ENCODE measurements around the gene SMC5. TPM values are rescaled to one million over a fixed set of nuclear protein-coding genes. Genes with fewer than 3 reads are reported as not detected.

The SMC5 gene
- total and polyA plus RNA-seq, 2 of the 8 experiments (the other 6 are each of a cell fraction or from before 2014, with no cell fraction given) = 4.5 to 22.6 TPM

GRCh38 chr9:70318002-70318401 lies 59.2 kb downstream of the SMC5 start:
- H4K5ac ChIP-seq (ENCODE audit: insufficient read length, low read depth, low read length) = no peak overlapping the region
- no peak overlapping the region for H3K23ac ChIP-seq (ENCODE audit: insufficient read length)
- H3K27me3 ChIP-seq (replicated peaks in 1 of 4; ENCODE audit: control insufficient read depth in 3 of 4, extremely low read depth in 1 of 4, insufficient read depth in 3 of 4, low read length in 3 of 4) = no peaks in the 10 kb centered on the region
- no peaks in the 10 kb centered on the region for H3K79me2 ChIP-seq (ENCODE audit: control insufficient read depth in 1 of 2, insufficient read depth in 2 of 2, low read length in 2 of 2)
- H4K91ac ChIP-seq (replicated peaks; ENCODE audit: insufficient read length, low read length) = no peak overlapping the region
- DNase-seq (ENCODE audit: low read depth in 1 of 2, low spot score in 2 of 2) (no peak), FAIRE-seq (no peak)
- H3K4ac ChIP-seq (replicated peaks; ENCODE audit: insufficient read length, low read depth, low read length) = no peak overlapping the region
- no peaks in the 10 kb centered on the region for H3K79me1 ChIP-seq (ENCODE audit: low read depth, low read length)
- no peak overlapping the region for H2AK5ac ChIP-seq (ENCODE audit: low read depth, low read length)
- TF ChIP-seq NANOG (IDR thresholded peaks at IDR 0.05; ENCODE audit: insufficient read depth, low read depth, low read length, poor library complexity, severe bottlenecking) (no peak), TEAD4 (IDR thresholded peaks at IDR 0.05; ENCODE audit: low read depth, low read length) (peak; percentile 43; the same call in 1 of the 2 replicates), TCF12 (IDR thresholded peaks at IDR 0.05; ENCODE audit: low read depth, low read length) (no peak), CTCF (IDR thresholded peaks at IDR 0.05; ENCODE audit: control extremely low read depth in 1 of 3, insufficient read depth in 1 of 3, low read depth in 1 of 3, low read length in 3 of 3) (peak; percentile 15 to 33 (median 31); a peak in 3 of 4 replicates), RAD21 (IDR thresholded peaks at IDR 0.05 in 1 of 2, conservative IDR thresholded peaks at IDR 0.05 in 1 of 2; ENCODE audit: low read depth in 2 of 2, low read length in 2 of 2) (peak; percentile 16 to 29; a peak in 2 of 4 replicates)
- H3K9me3 ChIP-seq (ENCODE audit: insufficient read depth in 2 of 2, low read depth in 1 of 2, low read length in 1 of 2) = no peaks in the 10 kb centered on the region
- no peaks in the 10 kb centered on the region for H3K4me1 ChIP-seq (replicated peaks in 1 of 4; ENCODE audit: control insufficient read depth in 3 of 4, insufficient read depth in 4 of 4, low read length in 3 of 4)
- no peak overlapping the region for H2BK120ac ChIP-seq (replicated peaks; ENCODE audit: low read depth, low read length)
- H3K4me2 ChIP-seq (ENCODE audit: insufficient read depth in 1 of 2, low read depth in 2 of 2, low read length in 2 of 2) = no peak overlapping the region
- no peaks in the 10 kb centered on the region for H3K23me2 ChIP-seq (ENCODE audit: low read depth, low read length)
- no peak overlapping the region for H3K27ac ChIP-seq (ENCODE audit: low read depth, low read length)
- no peak overlapping the region for H4K8ac ChIP-seq (ENCODE audit: extremely low read depth, insufficient read depth, low read length)
- no peak overlapping the region for H3K14ac ChIP-seq (ENCODE audit: insufficient read length)
- no peak overlapping the region for H3K4me3 ChIP-seq (ENCODE audit: extremely low read depth in 1 of 4, insufficient read depth in 2 of 4, low read depth in 3 of 4, low read length in 4 of 4)
- 67% methylated on average over 6 of the region's 6 CpGs; no CpG with 5 or more reads in 1 of the 2 experiments for WGBS, 2 experiments (ENCODE audit: extremely low coverage in 1 of 2, insufficient coverage in 1 of 2, insufficient read length in 1 of 2, insufficient replicate concordance in 2 of 2, low coverage in 1 of 2, low lambda C conversion rate in 2 of 2, missing lambda C conversion rate in 1 of 2)
- H4K20me1 ChIP-seq (replicated peaks in 1 of 2; ENCODE audit: control insufficient read depth in 1 of 2, insufficient read depth in 2 of 2, low read length in 2 of 2) = no peaks in the 10 kb centered on the region
- no peak overlapping the region for H2BK20ac ChIP-seq (ENCODE audit: low read length)
- CTCF ChIA-PET (ENCODE audit: partially characterized antibody) = interaction anchor here (0.5 to 2.5 kb wide), 7 partner anchors 8 to 1590 kb away, joined by 3 to 8 read pairs (median 4); no protein-coding TSS in a partner anchor
- H2BK5ac ChIP-seq (ENCODE audit: low read depth, low read length) = no peak overlapping the region
- H3K9ac ChIP-seq (replicated peaks in 1 of 4; ENCODE audit: extremely low read depth in 1 of 4, low read depth in 3 of 4, low read length in 3 of 4) = no peak overlapping the region
- H3K36me3 ChIP-seq (ENCODE audit: control insufficient read depth in 2 of 4, insufficient read depth in 4 of 4, low read length in 3 of 4) = peaks cover 0 to 24% (median 11%) of the 10 kb centered on the region in 4 experiments; a peak in 5 of 8 replicates
- POLR2A ChIA-PET (ENCODE audit: partially characterized antibody) = no interaction called here
- no peak overlapping the region for H2AFZ ChIP-seq (ENCODE audit: low read length)
- H2BK15ac ChIP-seq (ENCODE audit: low read length) = no peak overlapping the region
- H3K56ac ChIP-seq (replicated peaks; ENCODE audit: insufficient read length, low read depth, low read length) = no peak overlapping the region
- H3K18ac ChIP-seq (ENCODE audit: extremely low read depth, low read length) = no peak overlapping the region
- no peak overlapping the region for H2BK12ac ChIP-seq (ENCODE audit: low read depth, low read length)
